ENCODE data around the gene SLIT3.

Gene SLIT3

DNA sequence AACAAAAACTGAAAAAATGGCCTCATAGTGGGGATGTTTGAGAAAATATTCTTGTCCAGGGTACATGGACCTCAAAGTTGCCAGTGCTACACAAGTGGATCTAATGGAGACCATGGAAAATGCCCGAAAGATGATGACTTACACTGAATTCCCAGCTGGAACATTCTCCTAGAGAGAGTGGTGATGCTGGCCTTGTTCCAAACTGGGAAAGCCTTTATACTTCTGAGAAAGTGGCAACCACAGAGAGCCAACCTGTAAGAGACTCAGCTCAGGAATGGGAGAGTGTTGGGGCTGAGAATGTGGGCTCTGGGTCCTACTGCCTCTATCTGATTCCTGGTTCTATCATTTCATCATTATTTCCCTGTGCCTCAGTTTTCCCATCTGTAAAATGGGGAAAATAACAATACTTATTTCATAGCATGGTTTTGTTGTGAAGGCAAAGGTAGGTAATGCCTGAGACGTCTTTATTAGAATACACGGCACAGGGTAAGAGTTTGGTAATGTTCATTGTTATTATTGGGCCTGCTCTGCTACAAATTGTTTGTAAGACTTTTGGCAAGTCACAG is 492.8 kb downstream of the SLIT3 start:
- DNase-seq (ENCODE audit: extremely low spot score, insufficient read length, low read depth) (no peak), FAIRE-seq (no peak)

- DNase-seq (ENCODE audit: extremely low spot score, insufficient read length, low read depth) (no peak), FAIRE-seq (no peak)
Measured at GRCh38 chr5:168807287-168807686, 493.7 kb downstream of the SLIT3 start.

GRCh38 chr5:168803541-168803940 is 497.4 kb downstream of the SLIT3 start:
- no peak for FAIRE-seq

DNA sequence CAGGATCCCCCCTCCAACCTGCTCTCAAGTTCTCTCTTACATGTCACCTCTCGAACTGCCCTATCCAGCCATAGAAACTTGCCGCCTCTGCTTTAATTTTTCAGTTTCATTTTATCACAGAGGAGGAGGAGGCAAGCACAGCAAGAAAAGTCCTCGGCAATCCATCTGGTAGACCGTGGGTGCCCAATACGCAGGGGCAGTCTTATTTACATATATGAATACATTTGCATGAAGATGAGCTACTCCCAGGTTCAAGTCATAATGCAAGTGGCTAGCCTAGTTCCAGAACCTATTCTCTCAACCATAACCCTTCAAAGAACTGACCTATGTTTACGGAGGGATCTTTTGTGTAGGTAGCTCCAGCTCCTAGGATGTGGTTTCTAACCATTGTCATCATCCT is 498.6 kb downstream of the SLIT3 start:
- FAIRE-seq (no peak), DNase-seq (ENCODE audit: extremely low spot score, insufficient read length, low read depth) (no peak)

More at GRCh38 chr5:168803541-168803940, 497.4 kb downstream of the SLIT3 start:
- no peak for DNase-seq (ENCODE audit: extremely low spot score, insufficient read length, low read depth)

DNA sequence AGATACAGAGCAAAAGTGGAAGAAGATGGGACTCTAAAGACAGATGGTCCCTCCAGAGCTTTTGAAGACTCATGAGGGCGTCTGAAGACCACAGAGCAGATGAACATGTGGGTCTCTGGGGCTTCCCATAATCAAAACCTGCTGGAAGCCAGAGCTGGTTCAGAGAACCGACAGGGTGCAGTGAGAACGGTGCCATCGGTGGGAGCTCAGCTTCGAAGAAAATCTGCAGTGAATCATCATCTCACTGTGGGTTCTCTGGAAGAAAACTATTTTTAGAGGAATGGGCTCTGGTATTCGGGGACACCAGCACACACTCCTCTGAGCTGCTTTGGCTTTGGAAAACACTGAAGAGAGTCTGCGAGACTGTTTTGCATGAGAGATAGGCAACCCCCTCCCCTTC is 499.4 kb downstream of the SLIT3 start:
- no peak for FAIRE-seq
- no peak for DNase-seq (ENCODE audit: extremely low spot score, insufficient read length, low read depth)

DNA sequence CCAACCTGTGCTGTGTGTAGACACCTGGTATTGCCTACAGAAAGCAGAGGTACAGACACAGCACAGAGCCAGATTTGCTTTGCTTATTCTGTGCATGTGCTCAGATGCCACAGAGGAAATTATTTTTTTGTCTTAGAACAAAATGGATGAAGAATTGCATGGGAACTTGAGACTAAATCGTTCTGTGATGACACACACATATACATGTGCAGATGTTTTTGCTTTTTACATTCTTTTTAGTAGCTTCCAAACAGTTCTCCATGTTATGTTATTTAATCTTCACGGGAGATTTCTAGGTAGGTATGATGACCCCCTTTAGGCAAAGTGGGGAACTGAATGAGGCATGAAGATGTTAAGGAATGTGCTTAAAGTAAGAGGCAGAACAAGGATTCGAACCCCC is 500.2 kb downstream of the SLIT3 start:
- FAIRE-seq, result no peak
- DNase-seq (ENCODE audit: extremely low spot score, insufficient read length, low read depth), result no peak

DNA sequence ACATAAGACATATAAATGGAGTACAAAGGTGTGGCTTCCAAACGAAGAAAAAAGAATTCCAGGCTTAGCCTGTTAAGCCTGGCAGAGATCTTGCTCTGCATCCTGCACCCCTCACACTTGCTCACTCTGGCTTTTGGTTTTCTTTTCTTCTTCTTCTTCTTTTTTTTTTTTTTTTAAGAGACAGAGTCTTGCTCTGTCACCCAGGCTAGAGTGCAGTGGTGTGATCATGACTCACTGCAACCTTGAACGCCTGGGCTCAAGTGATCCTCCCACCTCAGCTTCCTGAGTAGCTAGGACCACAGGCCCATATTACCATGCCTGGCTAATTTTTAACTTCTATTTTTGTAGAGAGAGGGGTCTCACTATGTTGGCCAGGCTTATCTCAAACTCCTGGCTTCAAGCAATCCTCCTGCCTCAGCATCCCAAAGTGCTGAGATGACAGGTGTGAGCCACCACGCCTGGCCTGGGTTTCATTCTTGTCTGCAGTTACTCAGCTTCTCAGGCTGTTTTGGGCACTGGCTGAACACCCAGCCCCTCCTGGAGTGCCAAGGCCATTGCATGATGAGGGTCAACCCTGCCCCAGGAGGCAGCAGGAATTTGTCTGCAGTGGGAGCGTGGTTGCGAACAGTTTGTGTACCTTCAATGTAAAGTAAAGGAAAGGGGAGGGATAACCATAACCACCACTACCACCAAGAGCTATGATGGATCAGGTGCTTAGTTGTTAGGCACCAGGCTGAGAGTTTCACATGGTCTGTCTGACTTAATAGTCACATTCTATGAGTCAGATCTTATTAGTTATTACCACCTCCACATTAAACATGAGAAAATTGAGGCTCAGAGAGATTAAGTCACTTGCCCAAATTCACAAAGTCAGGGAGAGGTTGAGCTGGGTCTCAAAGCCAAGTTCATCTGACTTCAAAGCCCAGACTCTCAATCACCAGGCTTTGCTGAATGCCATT is 502.6 kb downstream of the SLIT3 start:
- DNase-seq (ENCODE audit: extremely low spot score, insufficient read length, low read depth) (no peak), FAIRE-seq (no peak)

- DNase-seq (ENCODE audit: extremely low spot score, insufficient read length, low read depth) (no peak), FAIRE-seq (no peak)
Measured at GRCh38 chr5:168796593-168797580, 504.1 kb downstream of the SLIT3 start.

DNA sequence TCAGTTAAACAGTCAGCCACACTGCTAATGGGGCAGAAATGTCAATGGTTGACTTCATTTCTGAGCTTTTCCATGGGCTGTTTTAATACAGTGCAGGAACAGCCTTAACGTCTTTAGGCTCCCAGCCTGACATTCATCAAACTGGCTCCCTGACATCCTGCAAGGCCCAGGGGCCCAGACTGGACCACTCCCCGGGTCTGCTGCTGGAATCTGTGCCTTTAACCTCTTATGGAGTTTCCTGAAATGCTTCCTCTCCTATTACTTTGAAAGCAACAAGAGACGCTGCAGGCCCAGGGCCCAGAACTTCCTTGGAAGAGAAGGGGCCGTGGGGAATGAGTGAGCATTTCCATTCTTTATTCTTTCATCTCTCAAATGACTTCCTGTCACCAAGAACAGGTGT is 504.9 kb downstream of the SLIT3 start:
- no peak for FAIRE-seq
- no peak for DNase-seq (ENCODE audit: extremely low spot score, insufficient read length, low read depth)

DNA sequence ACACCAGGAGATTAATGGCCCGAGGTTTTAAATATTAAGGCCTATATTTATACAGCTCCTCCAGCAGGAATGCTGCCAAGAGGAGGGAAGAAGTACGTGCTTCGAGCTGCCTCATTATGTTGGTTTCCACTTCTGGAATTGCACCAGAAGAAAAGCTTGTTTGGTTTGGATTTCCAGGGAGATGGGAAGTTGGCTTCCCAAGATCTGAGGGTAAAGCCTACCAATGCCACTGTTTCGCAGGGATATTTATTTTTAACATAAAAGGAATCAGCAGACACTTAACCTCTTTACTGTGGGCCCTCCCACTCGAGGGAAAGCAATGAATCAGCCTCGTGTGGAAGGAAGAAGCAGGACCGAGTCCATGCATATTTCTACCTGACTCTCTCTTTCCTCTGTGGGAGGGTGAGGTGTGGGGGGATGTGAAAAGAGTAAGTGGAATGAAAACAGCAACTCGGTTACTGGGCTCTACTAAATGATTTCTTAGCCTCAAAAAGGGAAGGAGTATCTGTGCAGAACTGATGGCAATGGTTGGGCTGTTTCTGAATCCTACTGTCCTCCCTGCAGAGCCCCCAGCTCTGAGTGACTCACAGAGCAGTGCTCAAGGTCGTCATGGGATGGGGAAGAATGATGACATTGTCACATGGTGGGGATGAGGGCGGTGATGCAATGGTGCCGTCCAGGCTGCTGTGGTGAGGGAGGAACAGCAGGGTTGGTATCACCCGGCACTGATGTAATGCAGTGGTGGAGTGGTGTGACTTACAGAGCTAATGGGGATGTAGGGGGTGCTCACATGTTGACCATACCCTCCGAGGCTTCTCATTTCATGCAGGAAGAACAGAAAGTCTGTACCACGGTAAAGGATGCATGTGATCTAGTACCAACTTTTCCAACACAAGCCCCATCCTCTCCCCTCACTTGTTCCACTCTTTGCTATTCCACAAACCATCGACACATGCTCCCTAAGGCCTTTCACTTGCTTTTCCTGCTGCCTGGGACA is 506.8 kb downstream of the SLIT3 start:
- no peak for FAIRE-seq

GRCh38 chr5:168792678-168793077 is 508.3 kb downstream of the SLIT3 start:
- no peak for DNase-seq (ENCODE audit: extremely low spot score, insufficient read length, low read depth)
- FAIRE-seq, result no peak

More for the DNA sequence above, 506.8 kb downstream of the SLIT3 start:
- DNase-seq (ENCODE audit: extremely low spot score, insufficient read length, low read depth), result no peak

- FAIRE-seq, result no peak
- no peak for DNase-seq (ENCODE audit: extremely low spot score, insufficient read length, low read depth)
Measured at GRCh38 chr5:168790671-168791250, 510.2 kb downstream of the SLIT3 start.

DNA sequence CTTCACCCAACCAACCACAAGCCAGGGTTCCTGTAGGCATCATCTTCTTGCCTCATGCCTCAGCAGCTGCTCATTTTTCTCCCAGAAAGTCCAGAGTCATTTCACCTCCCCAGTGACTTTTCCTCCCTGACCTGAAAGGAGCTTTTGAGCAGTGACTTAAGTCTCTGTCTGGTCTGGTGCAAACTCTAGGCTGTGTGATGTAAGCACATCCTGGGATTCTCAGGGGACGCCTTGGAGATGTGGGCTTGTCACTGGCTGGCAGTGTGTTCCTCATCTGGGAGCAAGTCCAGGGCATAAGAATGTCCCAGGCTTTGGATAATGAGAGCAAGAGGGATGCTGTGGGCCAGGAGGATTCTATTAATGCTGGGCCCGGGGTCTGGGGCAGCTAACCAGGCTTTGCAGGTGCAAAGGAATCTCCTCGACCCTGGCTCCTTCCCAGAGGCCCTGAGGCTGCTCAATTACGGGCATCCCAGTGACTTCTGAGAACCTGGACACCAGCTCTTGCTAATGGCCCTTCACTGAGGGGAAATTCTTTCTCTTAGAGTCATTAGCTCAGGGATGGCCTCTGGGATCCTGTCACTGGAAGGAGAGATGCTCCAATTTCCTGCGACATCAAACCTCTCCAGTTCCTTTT is 510.8 kb downstream of the SLIT3 start:
- DNase-seq (ENCODE audit: extremely low spot score, insufficient read length, low read depth) (no peak), FAIRE-seq (no peak)

DNA sequence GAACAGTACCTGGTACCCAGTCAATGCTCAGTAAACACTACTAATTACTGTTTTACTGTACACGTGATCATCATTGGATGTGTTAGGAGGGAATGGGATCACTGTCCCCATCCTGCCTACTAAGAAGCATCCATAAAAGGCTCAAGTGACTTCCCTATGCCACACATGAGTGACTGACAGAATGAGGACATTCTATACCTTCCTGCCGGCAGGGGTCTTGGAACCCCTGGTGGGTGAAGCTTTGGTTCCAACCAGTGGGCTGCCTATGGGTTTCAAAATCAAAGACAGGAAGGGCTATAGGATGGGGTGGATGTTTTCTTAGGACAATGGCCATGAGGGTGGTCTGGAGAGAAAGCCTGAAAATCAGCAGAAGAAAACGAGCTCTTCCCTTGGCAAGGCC is 512.2 kb downstream of the SLIT3 start:
- FAIRE-seq (no peak), DNase-seq (ENCODE audit: extremely low spot score, insufficient read length, low read depth) (no peak)

DNA sequence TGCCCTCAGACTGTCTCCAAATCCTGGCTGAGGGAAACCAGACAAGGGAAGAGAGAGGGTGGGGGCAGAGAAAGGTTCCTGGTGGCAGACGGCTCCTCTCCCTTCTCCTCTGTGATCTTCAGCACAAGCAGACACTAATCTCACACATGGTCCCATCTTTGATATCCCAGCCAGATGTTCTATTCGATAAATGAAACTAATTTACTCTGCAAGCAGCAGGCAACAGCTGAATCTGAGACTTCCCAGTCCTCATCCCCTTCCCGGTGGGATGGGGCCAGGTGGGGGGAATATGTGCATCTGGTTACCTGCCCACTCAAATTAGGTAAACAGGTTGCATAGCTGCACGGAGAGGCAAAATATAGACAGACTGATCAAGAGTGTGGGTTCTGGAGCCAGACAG is 512.8 kb downstream of the SLIT3 start:
- no peak for FAIRE-seq
- no peak for DNase-seq (ENCODE audit: extremely low spot score, insufficient read length, low read depth)

GRCh38 chr5:168786147-168786546 is 514.8 kb downstream of the SLIT3 start:
- FAIRE-seq, result no peak
- DNase-seq (ENCODE audit: extremely low spot score, insufficient read length, low read depth), result no peak

- DNase-seq (ENCODE audit: extremely low spot score, insufficient read length, low read depth) (no peak), FAIRE-seq (no peak)
Measured at GRCh38 chr5:168784454-168784853, 516.5 kb downstream of the SLIT3 start.

DNA sequence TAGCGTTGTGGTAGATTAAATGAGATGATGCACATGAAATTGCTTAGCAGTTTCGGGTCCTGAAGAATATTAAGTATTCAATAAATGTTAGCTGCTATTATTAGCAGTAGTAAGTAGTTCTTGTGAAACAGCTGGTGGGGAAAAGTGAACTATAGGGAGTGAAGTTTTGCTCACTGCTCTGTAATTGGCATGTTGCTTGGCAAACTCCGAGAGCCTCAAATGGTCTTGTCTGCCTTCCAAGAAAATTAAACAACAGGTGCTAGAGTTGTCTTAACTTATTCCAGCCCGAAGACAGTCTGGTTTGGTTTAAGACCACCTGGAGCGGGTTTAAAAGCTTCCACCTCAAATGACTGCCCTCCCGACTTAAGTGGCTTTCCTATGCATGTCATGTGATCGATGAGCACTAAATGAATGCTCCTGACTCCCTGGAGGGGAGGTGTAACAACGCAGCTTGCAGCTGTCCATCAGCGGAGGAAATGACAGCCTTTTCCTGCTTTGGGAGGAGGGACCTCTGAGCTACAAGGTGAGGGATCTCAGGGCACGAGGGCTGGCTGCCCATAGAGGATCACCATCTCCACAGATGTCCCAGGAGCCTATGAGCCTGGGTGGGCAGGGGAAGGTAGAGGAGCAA is 518.9 kb downstream of the SLIT3 start:
- no peak for DNase-seq (ENCODE audit: extremely low spot score, insufficient read length, low read depth)
- FAIRE-seq, result no peak

Measured in GM18507 (cell line).